ENCODE results near the gene RTN4RL1.

DNA sequence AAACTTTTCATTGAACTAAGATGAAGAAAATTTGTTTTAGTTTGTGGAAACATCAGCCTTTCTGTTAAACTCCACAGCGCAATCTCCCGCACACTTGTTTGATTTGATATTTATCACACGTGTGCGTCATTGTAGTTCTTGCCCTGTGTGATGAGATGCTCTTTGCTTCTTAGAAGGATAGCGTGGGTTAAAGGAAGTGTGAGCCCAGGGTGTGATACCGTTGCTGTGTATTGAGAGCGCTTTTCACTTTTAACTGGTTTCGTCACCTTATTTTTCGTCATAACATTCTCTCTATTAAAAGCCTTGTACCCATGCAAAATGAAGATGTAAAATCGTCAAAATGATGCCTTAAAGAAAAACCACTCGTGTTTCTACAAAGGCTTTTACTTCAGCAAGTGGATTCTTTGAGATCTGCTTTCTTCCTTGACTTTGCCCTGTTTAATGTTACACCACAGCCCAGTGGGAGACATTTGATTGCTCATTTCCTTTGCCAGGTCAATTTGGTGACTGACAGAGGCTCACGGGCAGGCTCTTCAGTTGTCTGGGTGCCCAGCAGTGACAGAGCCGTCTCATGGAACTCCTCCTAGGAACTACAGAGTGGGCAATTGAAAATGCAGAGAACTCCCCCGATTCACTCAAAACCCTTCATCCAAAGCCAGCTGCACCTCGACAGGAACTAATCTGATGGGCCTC lies 134.2 kb downstream of the RTN4RL1 start:
- TF ChIP-seq, protein P1, sequence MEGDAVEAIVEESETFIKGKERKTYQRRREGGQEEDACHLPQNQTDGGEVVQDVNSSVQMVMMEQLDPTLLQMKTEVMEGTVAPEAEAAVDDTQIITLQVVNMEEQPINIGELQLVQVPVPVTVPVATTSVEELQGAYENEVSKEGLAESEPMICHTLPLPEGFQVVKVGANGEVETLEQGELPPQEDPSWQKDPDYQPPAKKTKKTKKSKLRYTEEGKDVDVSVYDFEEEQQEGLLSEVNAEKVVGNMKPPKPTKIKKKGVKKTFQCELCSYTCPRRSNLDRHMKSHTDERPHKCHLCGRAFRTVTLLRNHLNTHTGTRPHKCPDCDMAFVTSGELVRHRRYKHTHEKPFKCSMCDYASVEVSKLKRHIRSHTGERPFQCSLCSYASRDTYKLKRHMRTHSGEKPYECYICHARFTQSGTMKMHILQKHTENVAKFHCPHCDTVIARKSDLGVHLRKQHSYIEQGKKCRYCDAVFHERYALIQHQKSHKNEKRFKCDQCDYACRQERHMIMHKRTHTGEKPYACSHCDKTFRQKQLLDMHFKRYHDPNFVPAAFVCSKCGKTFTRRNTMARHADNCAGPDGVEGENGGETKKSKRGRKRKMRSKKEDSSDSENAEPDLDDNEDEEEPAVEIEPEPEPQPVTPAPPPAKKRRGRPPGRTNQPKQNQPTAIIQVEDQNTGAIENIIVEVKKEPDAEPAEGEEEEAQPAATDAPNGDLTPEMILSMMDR (tag by site-specific recombination; IDR thresholded peaks at IDR 0.05): no peak
- TF ChIP-seq, protein P2, sequence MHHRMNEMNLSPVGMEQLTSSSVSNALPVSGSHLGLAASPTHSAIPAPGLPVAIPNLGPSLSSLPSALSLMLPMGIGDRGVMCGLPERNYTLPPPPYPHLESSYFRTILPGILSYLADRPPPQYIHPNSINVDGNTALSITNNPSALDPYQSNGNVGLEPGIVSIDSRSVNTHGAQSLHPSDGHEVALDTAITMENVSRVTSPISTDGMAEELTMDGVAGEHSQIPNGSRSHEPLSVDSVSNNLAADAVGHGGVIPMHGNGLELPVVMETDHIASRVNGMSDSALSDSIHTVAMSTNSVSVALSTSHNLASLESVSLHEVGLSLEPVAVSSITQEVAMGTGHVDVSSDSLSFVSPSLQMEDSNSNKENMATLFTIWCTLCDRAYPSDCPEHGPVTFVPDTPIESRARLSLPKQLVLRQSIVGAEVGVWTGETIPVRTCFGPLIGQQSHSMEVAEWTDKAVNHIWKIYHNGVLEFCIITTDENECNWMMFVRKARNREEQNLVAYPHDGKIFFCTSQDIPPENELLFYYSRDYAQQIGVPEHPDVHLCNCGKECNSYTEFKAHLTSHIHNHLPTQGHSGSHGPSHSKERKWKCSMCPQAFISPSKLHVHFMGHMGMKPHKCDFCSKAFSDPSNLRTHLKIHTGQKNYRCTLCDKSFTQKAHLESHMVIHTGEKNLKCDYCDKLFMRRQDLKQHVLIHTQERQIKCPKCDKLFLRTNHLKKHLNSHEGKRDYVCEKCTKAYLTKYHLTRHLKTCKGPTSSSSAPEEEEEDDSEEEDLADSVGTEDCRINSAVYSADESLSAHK (tag by site-specific recombination; IDR thresholded peaks at IDR 0.05): no peak
- TF ChIP-seq BCL11A (tag by site-specific recombination; IDR thresholded peaks at IDR 0.05; ENCODE audit: low read depth) (no peak), ZNF211 (tag by site-specific recombination; IDR thresholded peaks at IDR 0.05; ENCODE audit: low read depth) (no peak), ZNF530 (tag by site-specific recombination; IDR thresholded peaks at IDR 0.05; ENCODE audit: low read depth) (no peak), ZNF510 (tag by site-specific recombination; IDR thresholded peaks at IDR 0.05; ENCODE audit: insufficient replicate concordance) (no peak)
- TF ChIP-seq, protein P3, sequence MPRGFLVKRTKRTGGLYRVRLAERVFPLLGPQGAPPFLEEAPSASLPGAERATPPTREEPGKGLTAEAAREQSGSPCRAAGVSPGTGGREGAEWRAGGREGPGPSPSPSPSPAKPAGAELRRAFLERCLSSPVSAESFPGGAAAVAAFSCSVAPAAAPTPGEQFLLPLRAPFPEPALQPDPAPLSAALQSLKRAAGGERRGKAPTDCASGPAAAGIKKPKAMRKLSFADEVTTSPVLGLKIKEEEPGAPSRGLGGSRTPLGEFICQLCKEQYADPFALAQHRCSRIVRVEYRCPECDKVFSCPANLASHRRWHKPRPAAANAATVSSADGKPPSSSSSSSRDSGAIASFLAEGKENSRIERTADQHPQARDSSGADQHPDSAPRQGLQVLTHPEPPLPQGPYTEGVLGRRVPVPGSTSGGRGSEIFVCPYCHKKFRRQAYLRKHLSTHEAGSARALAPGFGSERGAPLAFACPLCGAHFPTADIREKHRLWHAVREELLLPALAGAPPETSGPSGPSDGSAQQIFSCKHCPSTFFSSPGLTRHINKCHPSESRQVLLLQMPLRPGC (tag by site-specific recombination; IDR thresholded peaks at IDR 0.05): no peak

Measured in HEK293 (cell line).